HAP-1 (cell line): ENCODE measurements around the gene ELOB.

Experiments
- DNase-seq, 2 experiments: peaks; one replicate each; pipeline ENCODE4 v3.0.0-alpha.2; 2016 to 2020; ENCODE audit warnings: low spot score in 2 of 2
- H3K27me3 ChIP-seq: fragments of 250-450 bp; sonication (Bioruptor Pico); 2 replicates; pipeline ENCODE4 v1.5.1; 2020; ENCODE audit warnings: low read depth, mild to moderate bottlenecking, moderate library complexity
- H3K36me3 ChIP-seq: fragments of 250-450 bp; sonication (Bioruptor Pico); replicated peaks from 2 replicates; pipeline ENCODE4 v1.5.1; 2020; ENCODE audit warnings: mild to moderate bottlenecking
- H3K4me1 ChIP-seq: fragments of 250-450 bp; sonication (Bioruptor Pico); 2 replicates; pipeline ENCODE4 v1.5.1; 2020; ENCODE audit warnings: mild to moderate bottlenecking
- H3K4me3 ChIP-seq: fragments of 250-450 bp; sonication (Bioruptor Pico); 2 replicates; pipeline ENCODE4 v1.5.1; 2020; ENCODE audit warnings: mild to moderate bottlenecking, moderate library complexity
- H3K9me3 ChIP-seq: fragments of 250-450 bp; sonication (Bioruptor Pico); 2 replicates; pipeline ENCODE4 v1.5.1; 2020; ENCODE audit warnings: mild to moderate bottlenecking, moderate library complexity
- in situ Hi-C: fragments of 300-500 bp; cut with MboI; formaldehyde crosslinking; loops from 3 replicates; pipeline ENCODE4 v1.14.3; 2020; ENCODE audit warnings: low sequenced_read_pairs, inconsistent platforms, mixed read lengths

The ELOB gene

GRCh38 chr16:2749476-2749875, 27.6 kb downstream of the ELOB start:
- Histone ChIP-seq H3K36me3 (peaks cover 9% of the 10 kb centered on the region), H3K27me3 (0 out of 2 replicates have a peak, but pooled peaks cover 3% of the 10 kb centered on the region), H3K9me3 (no peaks in the 10 kb centered on the region), H3K4me1 (peaks cover 14% of the 10 kb centered on the region), H3K4me3 (no peak overlapping the region)
- DNase-seq: no peak
- in situ Hi-C loops: no loop called here

DNA sequence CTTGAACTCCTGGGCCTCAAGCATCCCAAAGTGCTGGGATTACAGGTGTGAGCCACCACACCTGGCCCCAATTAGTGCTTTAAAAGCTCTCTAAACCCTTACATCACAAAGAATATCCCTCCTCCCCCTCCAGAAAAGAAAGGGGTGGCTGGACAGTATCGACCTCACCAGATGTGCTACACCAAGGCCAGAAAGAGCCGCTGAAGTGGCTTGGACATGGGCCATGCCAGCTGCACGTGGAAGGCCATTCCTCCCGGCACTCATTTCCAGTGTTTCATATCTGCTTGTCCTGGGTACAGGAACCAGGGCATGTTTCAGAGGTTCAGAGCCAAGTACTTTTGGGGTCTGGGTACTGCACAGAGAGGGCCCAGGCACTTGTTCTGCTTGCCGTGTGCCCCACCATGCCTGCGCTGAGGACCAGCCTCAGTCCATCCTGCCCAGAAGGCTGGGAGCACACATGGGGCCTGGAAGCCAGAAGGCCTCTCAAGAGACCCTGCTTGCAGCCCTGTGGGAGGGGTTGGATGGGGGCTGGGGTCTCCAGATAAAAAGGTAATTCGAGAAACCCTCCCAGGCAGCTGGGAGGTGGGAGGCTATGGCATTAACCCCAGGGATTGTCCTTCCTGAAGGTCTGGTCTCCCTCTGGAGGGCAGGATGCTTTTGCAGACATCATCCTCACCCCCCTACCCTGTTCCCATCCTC, 28.2 kb downstream of the ELOB start:
- Histone ChIP-seq H3K36me3 (peaks cover 8% of the 10 kb centered on the region), H3K27me3 (0 out of 2 replicates have a peak, but pooled peaks cover 3% of the 10 kb centered on the region), H3K9me3 (no peaks in the 10 kb centered on the region), H3K4me1 (peaks cover 14% of the 10 kb centered on the region), H3K4me3 (no peak overlapping the region)
- in situ Hi-C loops: no loop called here
- no peak for DNase-seq

- no peaks in the 10 kb centered on the region for H3K9me3 ChIP-seq
- in situ Hi-C loops: no loop called here
- H3K4me1 ChIP-seq: peaks cover 3% of the 10 kb centered on the region
- H3K36me3 ChIP-seq: no peaks in the 10 kb centered on the region
- no peak for DNase-seq
- H3K4me3 ChIP-seq: no peak overlapping the region
- no peaks in the 10 kb centered on the region for H3K27me3 ChIP-seq
These were observed 31.1 kb downstream of the ELOB start for GRCh38 chr16:2745961-2746360.

DNA sequence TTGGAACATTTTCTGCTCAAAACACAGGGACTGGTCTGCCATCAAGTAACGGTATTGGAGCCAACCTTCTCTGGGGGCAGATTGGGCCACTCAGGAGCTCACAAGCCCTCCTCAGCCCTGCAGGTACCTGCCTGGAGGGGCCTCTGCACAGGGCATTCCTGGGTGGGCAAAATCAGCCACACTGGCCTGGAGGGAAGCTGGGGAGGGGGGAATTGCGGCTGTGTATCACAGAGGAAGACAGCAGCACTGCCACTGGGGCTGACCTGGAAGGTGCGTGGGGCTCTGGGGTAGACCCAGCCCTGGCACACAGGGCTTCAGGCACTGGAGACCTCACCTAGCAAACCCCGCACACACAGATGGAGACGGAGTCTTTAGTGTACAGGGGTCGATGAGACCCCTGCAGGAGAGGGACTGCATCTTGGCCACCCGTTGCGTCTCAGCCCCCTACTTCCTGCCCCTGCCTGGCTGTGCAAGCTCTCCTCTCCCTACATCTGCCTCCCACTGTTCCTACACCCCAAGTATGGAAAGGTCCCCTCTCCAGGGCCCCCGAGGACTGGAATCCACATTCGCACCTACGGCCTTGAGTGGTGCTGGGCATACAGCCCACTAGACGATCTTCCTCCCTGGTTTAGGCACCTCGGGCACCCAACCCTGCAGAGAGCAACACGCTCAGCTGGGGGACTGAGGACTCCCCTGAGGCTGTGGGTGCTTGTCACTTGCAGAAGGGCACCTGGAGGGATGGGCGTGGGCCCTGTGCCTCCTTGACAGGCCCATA, 31.8 kb downstream of the ELOB start:
- Histone ChIP-seq H3K4me1 (no peaks in the 10 kb centered on the region), H3K36me3 (no peaks in the 10 kb centered on the region), H3K9me3 (no peaks in the 10 kb centered on the region), H3K27me3 (no peaks in the 10 kb centered on the region), H3K4me3 (no peak overlapping the region)
- no peak for DNase-seq
- in situ Hi-C loops: no loop called here

- in situ Hi-C loops: no loop called here
- Histone ChIP-seq H3K36me3 (no peaks in the 10 kb centered on the region), H3K4me1 (no peaks in the 10 kb centered on the region), H3K27me3 (no peaks in the 10 kb centered on the region), H3K4me3 (no peak overlapping the region), H3K9me3 (no peaks in the 10 kb centered on the region)
- no peak for DNase-seq
These were observed 32.4 kb downstream of the ELOB start for GRCh38 chr16:2744711-2745110.

DNA sequence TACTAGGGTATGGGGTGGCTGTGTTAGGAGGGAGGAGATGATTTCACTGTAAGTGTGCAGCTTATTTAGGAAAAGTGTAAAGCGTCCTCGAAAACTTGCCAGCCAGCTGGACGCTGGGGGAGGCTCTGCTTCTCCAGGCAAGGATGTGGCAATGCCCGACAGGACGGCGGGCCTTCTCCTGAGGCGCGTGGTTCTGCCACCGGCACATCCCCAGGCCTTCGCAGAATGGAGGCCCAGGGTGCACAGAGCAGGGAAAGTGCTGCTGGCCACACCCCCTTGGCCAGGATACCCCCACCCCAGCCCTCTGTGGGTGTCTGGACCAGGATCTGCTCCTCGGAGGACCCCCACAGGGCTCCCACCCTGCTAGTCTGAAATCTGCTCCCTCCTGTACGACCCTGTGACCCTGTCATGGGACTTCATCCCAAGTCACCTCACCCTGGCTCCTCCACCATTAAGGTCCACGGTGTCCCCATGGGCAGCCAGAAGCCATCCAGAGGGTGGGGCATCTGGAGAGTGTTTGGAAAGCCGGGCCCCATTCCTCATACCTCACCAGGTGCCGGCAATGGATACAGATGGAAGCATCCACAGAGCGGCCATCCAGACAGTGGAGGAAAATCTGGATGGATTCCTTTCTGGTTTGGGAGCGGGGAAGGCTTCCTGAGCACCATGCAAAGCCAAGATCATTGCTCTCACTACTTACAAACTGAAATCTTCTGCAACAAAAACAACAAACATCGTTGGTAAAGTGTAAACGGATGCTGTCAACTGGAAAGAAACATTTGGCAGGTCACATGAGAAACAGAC, 33.9 kb downstream of the ELOB start:
- DNase-seq: no peak
- H3K4me3 ChIP-seq: no peak overlapping the region
- H3K4me1 ChIP-seq: no peaks in the 10 kb centered on the region
- H3K36me3 ChIP-seq: no peaks in the 10 kb centered on the region
- in situ Hi-C loops: no loop called here
- no peaks in the 10 kb centered on the region for H3K27me3 ChIP-seq
- no peaks in the 10 kb centered on the region for H3K9me3 ChIP-seq

DNA sequence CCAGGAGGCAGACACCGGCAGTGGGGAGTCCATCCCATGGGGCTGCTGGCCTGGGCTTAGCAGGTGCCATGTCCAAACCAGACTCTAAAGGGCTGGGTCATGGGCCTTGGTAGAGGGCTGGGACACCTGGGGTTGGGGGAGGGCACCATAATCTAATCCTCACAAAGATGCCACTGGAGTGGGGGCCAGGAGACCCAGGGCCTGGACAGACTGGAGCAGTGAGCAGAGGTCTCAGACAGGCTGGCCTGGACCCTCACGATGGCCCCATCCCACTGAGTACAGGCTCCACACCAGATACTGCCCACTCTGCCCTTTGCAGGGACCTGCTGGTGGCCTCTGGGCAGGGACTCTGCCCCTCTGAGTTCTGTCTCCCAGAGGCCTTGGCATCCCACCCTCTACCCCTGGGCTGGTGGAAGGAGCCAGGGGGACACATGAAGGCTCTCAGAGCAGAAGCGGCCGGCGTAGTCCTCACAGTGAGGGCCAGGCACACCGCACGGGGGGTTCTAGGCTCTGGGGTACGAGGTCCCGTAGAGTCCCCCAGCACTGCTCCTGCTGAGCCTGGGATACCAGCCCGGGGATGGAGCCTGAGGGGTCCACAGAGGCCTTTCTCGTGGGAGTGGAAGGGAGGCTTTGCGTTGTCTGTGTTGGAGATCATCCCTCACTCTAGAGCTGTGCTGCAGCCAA, 34.6 kb downstream of the ELOB start:
- Histone ChIP-seq H3K4me3 (no peak overlapping the region), H3K9me3 (no peaks in the 10 kb centered on the region), H3K36me3 (no peaks in the 10 kb centered on the region), H3K4me1 (no peaks in the 10 kb centered on the region), H3K27me3 (no peaks in the 10 kb centered on the region)
- in situ Hi-C loops: no loop called here
- no peak for DNase-seq

- DNase-seq: no peak
- in situ Hi-C loops: no loop called here
- Histone ChIP-seq H3K36me3 (no peaks in the 10 kb centered on the region), H3K4me3 (no peak overlapping the region), H3K9me3 (no peaks in the 10 kb centered on the region), H3K4me1 (no peaks in the 10 kb centered on the region), H3K27me3 (no peaks in the 10 kb centered on the region)
These were observed 35.9 kb downstream of the ELOB start for GRCh38 chr16:2741168-2741567.

- Histone ChIP-seq H3K4me1 (no peaks in the 10 kb centered on the region), H3K36me3 (no peaks in the 10 kb centered on the region), H3K9me3 (no peaks in the 10 kb centered on the region), H3K4me3 (no peak overlapping the region), H3K27me3 (no peaks in the 10 kb centered on the region)
- in situ Hi-C loops: no loop called here
- no peak for DNase-seq
These were observed 36.6 kb downstream of the ELOB start for GRCh38 chr16:2740476-2740875.

GRCh38 chr16:2739625-2740430, 37.3 kb downstream of the ELOB start:
- Histone ChIP-seq H3K4me3 (no peak overlapping the region), H3K36me3 (no peaks in the 10 kb centered on the region), H3K27me3 (no peaks in the 10 kb centered on the region), H3K9me3 (no peaks in the 10 kb centered on the region), H3K4me1 (no peaks in the 10 kb centered on the region)
- no peak for DNase-seq
- in situ Hi-C loops: no loop called here

DNA sequence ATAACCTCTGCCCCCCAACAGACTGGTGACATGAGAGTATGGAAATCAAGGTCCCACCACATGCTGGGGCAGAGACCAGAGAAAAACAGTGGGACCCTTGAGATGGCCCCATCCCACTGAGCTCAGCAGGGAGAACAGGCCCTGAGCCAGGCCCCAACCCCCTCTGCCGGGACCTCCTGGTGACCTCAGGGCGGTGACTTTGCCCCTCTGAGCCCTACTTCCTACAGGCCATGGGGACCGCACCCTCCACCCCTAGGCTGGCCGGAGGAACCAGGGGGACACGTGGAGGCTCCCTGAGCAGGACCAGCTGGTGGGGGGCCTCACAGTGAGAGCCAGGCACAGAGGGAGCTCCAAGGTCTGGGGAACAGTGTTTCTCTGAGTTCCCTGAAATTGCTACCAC, 38.5 kb downstream of the ELOB start:
- H3K4me3 ChIP-seq: no peak overlapping the region
- no peaks in the 10 kb centered on the region for H3K4me1 ChIP-seq
- in situ Hi-C loops: no loop called here
- H3K9me3 ChIP-seq: no peaks in the 10 kb centered on the region
- DNase-seq: no peak
- H3K36me3 ChIP-seq: no peaks in the 10 kb centered on the region
- H3K27me3 ChIP-seq: no peaks in the 10 kb centered on the region

GRCh38 chr16:2737895-2738418, 39.1 kb downstream of the ELOB start:
- Histone ChIP-seq H3K4me3 (no peak overlapping the region), H3K36me3 (no peaks in the 10 kb centered on the region), H3K27me3 (no peaks in the 10 kb centered on the region), H3K9me3 (no peaks in the 10 kb centered on the region), H3K4me1 (no peaks in the 10 kb centered on the region)
- in situ Hi-C loops: no loop called here
- no peak for DNase-seq

DNA sequence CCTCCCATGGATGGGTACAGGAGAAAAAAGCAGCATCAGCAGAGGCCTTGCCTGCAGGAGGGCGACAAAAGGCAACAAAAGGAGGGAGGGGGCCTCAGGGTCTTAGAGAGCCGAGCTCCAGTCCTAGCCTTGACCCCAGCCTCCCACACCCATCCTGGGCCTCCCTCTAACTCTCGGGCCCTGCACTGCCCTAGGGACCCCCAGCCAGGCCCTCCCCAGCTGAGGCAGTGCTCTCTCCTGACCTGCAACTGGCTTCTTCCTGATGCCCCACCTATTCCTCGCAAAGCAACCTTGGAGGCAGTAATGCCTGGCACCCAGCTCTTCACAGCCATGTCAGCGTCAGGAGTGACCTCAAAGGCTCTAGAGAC, 39.9 kb downstream of the ELOB start:
- Histone ChIP-seq H3K9me3 (no peaks in the 10 kb centered on the region), H3K4me3 (no peak overlapping the region), H3K4me1 (no peaks in the 10 kb centered on the region), H3K27me3 (no peaks in the 10 kb centered on the region), H3K36me3 (no peaks in the 10 kb centered on the region)
- DNase-seq: no peak
- in situ Hi-C loops: no loop called here
